OCI-LY3 (cell line): ENCODE results near the gene LST1.

Experiments used
- H2AFZ ChIP-seq: fragments of 200-600, 300-600 bp; shearing (Covaris generic); 2 replicates; pipeline ENCODE4 v1.6.0; 2014; ENCODE audit warnings: antibody characterized with exemption, low read depth, low read length
- H3K27ac ChIP-seq: fragments of 200-600, 300-600 bp; sonication (generic); 2 replicates; pipeline ENCODE4 v1.5.1; 2014; ENCODE audit warnings: mild to moderate bottlenecking, low read length, moderate library complexity, mixed read lengths
- H3K27me3 ChIP-seq: fragments of 200-600, 300-600 bp; sonication (generic); 2 replicates; pipeline ENCODE4 v1.6.1; 2014; ENCODE audit warnings: low read depth, low read length, mixed read lengths
- H3K36me3 ChIP-seq: fragments of 200-600, 300-600 bp; sonication (generic); replicated peaks from 2 replicates; pipeline ENCODE3; 2014; ENCODE audit warnings: low read depth, low read length, mixed read lengths
- H3K4me1 ChIP-seq: fragments of 300-600, 200-600 bp; sonication (generic); 2 replicates; pipeline ENCODE4 v1.6.1; 2014; ENCODE audit warnings: low read length, mixed read lengths
- H3K4me2 ChIP-seq: fragments of 200-600, 300-600 bp; sonication (generic); 2 replicates; pipeline ENCODE4 v1.6.1; 2014; ENCODE audit warnings: low read length, mixed read lengths
- H3K4me3 ChIP-seq: fragments of 300-600, 200-600 bp; sonication (generic); 2 replicates; pipeline ENCODE4 v1.5.1; 2014; ENCODE audit warnings: antibody characterized with exemption, mild to moderate bottlenecking, low read length, moderate library complexity
- H3K79me2 ChIP-seq: fragments of 300-600, 200-600 bp; shearing (Covaris generic); 2 replicates; pipeline ENCODE4 v1.6.1; 2014; ENCODE audit warnings: mild to moderate bottlenecking, low read length, mixed read lengths
- H3K9ac ChIP-seq: fragments of 300-600, 200-600 bp; shearing (Covaris generic); 2 replicates; pipeline ENCODE4 v1.6.0; 2014; ENCODE audit warnings: mild to moderate bottlenecking, low read length, moderate library complexity
- H3K9me3 ChIP-seq: fragments of 200-600, 300-600 bp; shearing (Covaris generic); 2 replicates; pipeline ENCODE4 v1.6.1; 2014; ENCODE audit warnings: low read length, mixed read lengths; ENCODE audit not compliant: insufficient read depth
- H4K20me1 ChIP-seq: fragments of 200-600, 300-600 bp; sonication (generic); 2 replicates; pipeline ENCODE4 v1.6.1; 2016; ENCODE audit warnings: low read length, mixed read lengths; ENCODE audit not compliant: insufficient read depth
- CTCF ChIP-seq: fragments of 200-600, 300-600 bp; sonication (generic); IDR thresholded peaks from 2 replicates; pipeline ENCODE4 v1.5.1; 2014; ENCODE audit warnings: antibody characterized with exemption, low read length, low read depth
- EZH2phosphoT487 ChIP-seq: fragments of 200-600 bp; shearing (Covaris generic); IDR thresholded peaks from 2 replicates; pipeline ENCODE4 v1.6.1; 2018; ENCODE audit warnings: antibody characterized with exemption, mixed run types, low read depth

The LST1 gene

GRCh38 chr6:31627690-31628287 is 41.7 kb downstream of the LST1 start:
- Histone ChIP-seq H3K9ac (no peak overlapping the region), H3K27ac (no peak overlapping the region), H3K36me3 (peaks cover 59% of the 10 kb centered on the region), H3K4me2 (no peak overlapping the region), H3K4me1 (no peaks in the 10 kb centered on the region), H3K9me3 (no peaks in the 10 kb centered on the region), H2AFZ (no peak overlapping the region), H3K27me3 (no peaks in the 10 kb centered on the region), H3K4me3 (no peak overlapping the region), H4K20me1 (peaks cover 5% of the 10 kb centered on the region; the same call in 1 of the 2 replicates), H3K79me2 (peaks cover 24% of the 10 kb centered on the region)
- TF ChIP-seq CTCF (no peak), EZH2phosphoT487 (no peak)

- no peak overlapping the region for H3K4me3 ChIP-seq
- H3K9me3 ChIP-seq: no peaks in the 10 kb centered on the region
- no peak overlapping the region for H2AFZ ChIP-seq
- H3K27ac ChIP-seq: no peak overlapping the region
- no peaks in the 10 kb centered on the region for H3K27me3 ChIP-seq
- peaks cover 12% of the 10 kb centered on the region for H3K79me2 ChIP-seq
- H4K20me1 ChIP-seq: no peaks in the 10 kb centered on the region; the same call in 1 of the 2 replicates
- H3K9ac ChIP-seq: no peak overlapping the region
- peaks cover 51% of the 10 kb centered on the region for H3K36me3 ChIP-seq
- H3K4me1 ChIP-seq: no peaks in the 10 kb centered on the region
- TF ChIP-seq EZH2phosphoT487 (no peak), CTCF (no peak)
- H3K4me2 ChIP-seq: no peak overlapping the region
Measured at GRCh38 chr6:31629014-31629413, 42.9 kb downstream of the LST1 start.

- no peak overlapping the region for H3K9ac ChIP-seq
- H3K4me1 ChIP-seq: no peaks in the 10 kb centered on the region
- H3K4me3 ChIP-seq: no peak overlapping the region
- no peaks in the 10 kb centered on the region for H3K9me3 ChIP-seq
- TF ChIP-seq EZH2phosphoT487 (no peak), CTCF (no peak)
- no peaks in the 10 kb centered on the region for H3K27me3 ChIP-seq
- no peak overlapping the region for H3K4me2 ChIP-seq
- H3K79me2 ChIP-seq: peaks cover 2% of the 10 kb centered on the region
- no peak overlapping the region for H2AFZ ChIP-seq
- H3K36me3 ChIP-seq: peaks cover 45% of the 10 kb centered on the region
- no peak overlapping the region for H3K27ac ChIP-seq
- H4K20me1 ChIP-seq: no peaks in the 10 kb centered on the region
Measured at GRCh38 chr6:31630177-31630934, 44.3 kb downstream of the LST1 start.

- Histone ChIP-seq H3K79me2 (no peaks in the 10 kb centered on the region), H3K27me3 (no peaks in the 10 kb centered on the region), H3K4me1 (no peaks in the 10 kb centered on the region), H3K9ac (no peak overlapping the region), H3K27ac (no peak overlapping the region), H2AFZ (no peak overlapping the region), H3K36me3 (peaks cover 42% of the 10 kb centered on the region), H3K4me2 (no peak overlapping the region), H3K9me3 (no peaks in the 10 kb centered on the region), H3K4me3 (no peak overlapping the region), H4K20me1 (no peaks in the 10 kb centered on the region)
- TF ChIP-seq CTCF (no peak), EZH2phosphoT487 (no peak)
Measured at GRCh38 chr6:31631209-31631608, 45.1 kb downstream of the LST1 start.
